ENCODE results near the gene FOXJ3. TPM values are rescaled to one million over a fixed set of nuclear protein-coding genes. Genes with fewer than 3 reads are reported as not detected.

FOXJ3 gene
- total RNA-seq, 1 donor from 2014 or later: 17.2 TPM

GRCh38 chr1:42272920-42273319 is 62.1 kb downstream of the FOXJ3 start:
- no peak overlapping the region for H3K4me3 ChIP-seq (ENCODE audit: low read depth, low read length)
- DNase-seq (ENCODE audit: low read depth): no peak
- TF ChIP-seq CTCF (conservative IDR thresholded peaks at IDR 0.05; ENCODE audit: low read depth, low read length): no peak

GRCh38 chr1:42267904-42268303 is 67.1 kb downstream of the FOXJ3 start:
- no peak for TF ChIP-seq CTCF (conservative IDR thresholded peaks at IDR 0.05; ENCODE audit: low read depth, low read length)
- DNase-seq (ENCODE audit: low read depth): no peak
- H3K4me3 ChIP-seq (ENCODE audit: low read depth, low read length): no peak overlapping the region

- TF ChIP-seq CTCF (conservative IDR thresholded peaks at IDR 0.05; ENCODE audit: low read depth, low read length): no peak
- no peak for DNase-seq (ENCODE audit: low read depth)
- no peak overlapping the region for H3K4me3 ChIP-seq (ENCODE audit: low read depth, low read length)
Observed at GRCh38 chr1:42266253-42267135, 68.5 kb downstream of the FOXJ3 start.

GRCh38 chr1:42264511-42265190 is 70.4 kb downstream of the FOXJ3 start:
- TF ChIP-seq CTCF (conservative IDR thresholded peaks at IDR 0.05; ENCODE audit: low read depth, low read length): no peak
- no peak overlapping the region for H3K4me3 ChIP-seq (ENCODE audit: low read depth, low read length)
- no peak for DNase-seq (ENCODE audit: low read depth)

GRCh38 chr1:42263019-42263418 is 72.0 kb downstream of the FOXJ3 start:
- H3K4me3 ChIP-seq (ENCODE audit: low read depth, low read length): no peak overlapping the region
- TF ChIP-seq CTCF (conservative IDR thresholded peaks at IDR 0.05; ENCODE audit: low read depth, low read length): no peak
- no peak for DNase-seq (ENCODE audit: low read depth)

- no peak for TF ChIP-seq CTCF (conservative IDR thresholded peaks at IDR 0.05; ENCODE audit: low read depth, low read length)
- no peak overlapping the region for H3K4me3 ChIP-seq (ENCODE audit: low read depth, low read length)
- DNase-seq (ENCODE audit: low read depth): no peak
Observed at GRCh38 chr1:42260376-42261070, 74.5 kb downstream of the FOXJ3 start.
